Fibroblast of lung (primary cell): Measurements from ENCODE around the gene SLITRK3.

Experiments
- CTCF ChIP-seq, 2 donors: IDR thresholded peaks in 1 of 2; conservative IDR thresholded peaks in 1 of 2; 1 replicate in 1 of 2; 2 replicates in 1 of 2; pipeline ENCODE4 v1.5.1; 2011 to 2012; ENCODE audit warnings: low read length in 2 of 2, control low read depth in 1 of 2, inconsistent platforms in 1 of 2, low read depth in 1 of 2, mild to moderate bottlenecking in 1 of 2
- EZH2 ChIP-seq: IDR thresholded peaks from 2 replicates; pipeline ENCODE4 v1.5.1; 2012; ENCODE audit warnings: low read length, control low read depth, mild to moderate bottlenecking; ENCODE audit errors: missing control alignments

GRCh38 chr3:165195640-165196576 lies at the start of gene SLITRK3:
- TF ChIP-seq CTCF (conservative IDR thresholded peaks at IDR 0.05 in 1 of 2, IDR thresholded peaks at IDR 0.05 in 1 of 2; ENCODE audit: low read depth in 1 of 2, low read length in 2 of 2) (no peak), EZH2 (no peak)
